Measurements from ENCODE around the gene SLC30A10.

- TF ChIP-seq POLR2A (IDR thresholded peaks at IDR 0.05): no peak
- no peak for TF ChIP-seq EP300 (IDR thresholded peaks at IDR 0.05)
- TF ChIP-seq CTCF (IDR thresholded peaks at IDR 0.05): no peak
Measured at GRCh38 chr1:219916257-219916656, 12.1 kb downstream of the SLC30A10 start.

Data from tibial nerve (tissue), 4 donors.